ENCODE results near the gene ZNF775. TPM values are rescaled to one million over a fixed set of nuclear protein-coding genes. Genes with fewer than 3 reads are reported as not detected.

The ZNF775 gene
- polyA plus RNA-seq, 1 experiment = 2.2 TPM

DNA sequence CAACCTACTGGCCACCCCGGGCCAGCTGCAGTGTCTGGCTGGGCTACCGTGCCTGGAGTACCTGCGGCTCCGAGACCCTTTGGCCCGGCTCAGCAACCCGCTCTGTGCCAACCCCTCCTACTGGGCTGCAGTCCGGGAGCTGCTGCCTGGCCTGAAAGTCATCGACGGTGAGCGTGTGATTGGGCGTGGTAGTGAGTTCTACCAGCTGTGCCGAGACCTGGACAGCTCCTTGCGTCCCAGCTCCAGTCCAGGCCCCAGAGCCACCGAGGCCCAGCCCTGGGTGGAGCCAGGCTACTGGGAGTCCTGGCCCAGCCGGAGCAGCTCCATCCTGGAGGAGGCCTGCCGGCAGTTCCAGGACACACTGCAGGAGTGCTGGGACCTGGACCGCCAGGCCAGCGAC is 42.0 kb upstream of the ZNF775 start:
- POLR2A ChIA-PET = no interaction called here
- H3K4me3 ChIP-seq (ENCODE audit: low read depth, low read length) = no peak overlapping the region

DNA sequence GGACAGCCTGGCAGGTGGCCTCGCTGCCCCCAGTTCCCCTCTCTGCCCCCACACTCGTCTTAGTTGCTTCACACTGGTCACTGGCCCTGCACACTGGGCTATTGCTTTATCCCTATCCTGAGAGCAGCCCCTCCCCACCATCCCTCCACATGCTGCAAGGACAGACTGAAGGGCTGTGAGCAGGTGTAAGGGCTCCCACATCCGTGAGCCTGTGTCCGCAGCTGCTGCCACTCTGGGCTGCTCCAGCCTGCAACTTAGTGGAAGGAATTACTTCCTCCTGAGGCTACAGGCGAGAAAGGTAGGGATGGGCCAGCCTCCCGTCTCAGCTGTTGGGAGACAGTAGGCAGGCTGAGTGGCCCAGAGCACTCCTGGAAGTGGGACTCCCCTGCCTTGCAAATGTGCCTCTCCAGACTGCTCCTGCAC is 41.5 kb upstream of the ZNF775 start:
- H3K4me3 ChIP-seq (ENCODE audit: low read depth, low read length) = no peak overlapping the region
- H3K27me3 ChIP-seq (ENCODE audit: control insufficient read depth, insufficient read depth, low read length) = peaks cover 25% of the 10 kb centered on the region
- POLR2A ChIA-PET = no interaction called here
- DNase-seq (ENCODE audit: low read depth, low spot score) = no peak
- CTCF ChIA-PET = interaction anchor here (1.5 kb wide), 1 partner anchor 18 kb away, joined by 7 read pairs; no protein-coding TSS in a partner anchor
- H3K27ac ChIP-seq (ENCODE audit: low read depth, low read length) = no peak overlapping the region
- no peaks in the 10 kb centered on the region; the same call in 1 of the 2 replicates for H3K9me3 ChIP-seq (ENCODE audit: control insufficient read depth, insufficient read depth, low read length)
- TF ChIP-seq, protein P1, sequence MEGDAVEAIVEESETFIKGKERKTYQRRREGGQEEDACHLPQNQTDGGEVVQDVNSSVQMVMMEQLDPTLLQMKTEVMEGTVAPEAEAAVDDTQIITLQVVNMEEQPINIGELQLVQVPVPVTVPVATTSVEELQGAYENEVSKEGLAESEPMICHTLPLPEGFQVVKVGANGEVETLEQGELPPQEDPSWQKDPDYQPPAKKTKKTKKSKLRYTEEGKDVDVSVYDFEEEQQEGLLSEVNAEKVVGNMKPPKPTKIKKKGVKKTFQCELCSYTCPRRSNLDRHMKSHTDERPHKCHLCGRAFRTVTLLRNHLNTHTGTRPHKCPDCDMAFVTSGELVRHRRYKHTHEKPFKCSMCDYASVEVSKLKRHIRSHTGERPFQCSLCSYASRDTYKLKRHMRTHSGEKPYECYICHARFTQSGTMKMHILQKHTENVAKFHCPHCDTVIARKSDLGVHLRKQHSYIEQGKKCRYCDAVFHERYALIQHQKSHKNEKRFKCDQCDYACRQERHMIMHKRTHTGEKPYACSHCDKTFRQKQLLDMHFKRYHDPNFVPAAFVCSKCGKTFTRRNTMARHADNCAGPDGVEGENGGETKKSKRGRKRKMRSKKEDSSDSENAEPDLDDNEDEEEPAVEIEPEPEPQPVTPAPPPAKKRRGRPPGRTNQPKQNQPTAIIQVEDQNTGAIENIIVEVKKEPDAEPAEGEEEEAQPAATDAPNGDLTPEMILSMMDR (IDR thresholded peaks at IDR 0.05; ENCODE audit: low read depth, low read length) = no peak

More for the DNA sequence above, 42.0 kb upstream of the ZNF775 start:
- H3K9me3 ChIP-seq (ENCODE audit: control insufficient read depth, insufficient read depth, low read length) = no peaks in the 10 kb centered on the region; the same call in 1 of the 2 replicates
- CTCF ChIA-PET = interaction anchor here (1.5 kb wide), 1 partner anchor 18 kb away, joined by 7 read pairs; no protein-coding TSS in a partner anchor
- H3K27ac ChIP-seq (ENCODE audit: low read depth, low read length) = no peak overlapping the region
- no peak for DNase-seq (ENCODE audit: low read depth, low spot score)
- H3K27me3 ChIP-seq (ENCODE audit: control insufficient read depth, insufficient read depth, low read length) = peaks cover 20% of the 10 kb centered on the region
- TF ChIP-seq, protein P1 (IDR thresholded peaks at IDR 0.05; ENCODE audit: low read depth, low read length) = no peak

DNA sequence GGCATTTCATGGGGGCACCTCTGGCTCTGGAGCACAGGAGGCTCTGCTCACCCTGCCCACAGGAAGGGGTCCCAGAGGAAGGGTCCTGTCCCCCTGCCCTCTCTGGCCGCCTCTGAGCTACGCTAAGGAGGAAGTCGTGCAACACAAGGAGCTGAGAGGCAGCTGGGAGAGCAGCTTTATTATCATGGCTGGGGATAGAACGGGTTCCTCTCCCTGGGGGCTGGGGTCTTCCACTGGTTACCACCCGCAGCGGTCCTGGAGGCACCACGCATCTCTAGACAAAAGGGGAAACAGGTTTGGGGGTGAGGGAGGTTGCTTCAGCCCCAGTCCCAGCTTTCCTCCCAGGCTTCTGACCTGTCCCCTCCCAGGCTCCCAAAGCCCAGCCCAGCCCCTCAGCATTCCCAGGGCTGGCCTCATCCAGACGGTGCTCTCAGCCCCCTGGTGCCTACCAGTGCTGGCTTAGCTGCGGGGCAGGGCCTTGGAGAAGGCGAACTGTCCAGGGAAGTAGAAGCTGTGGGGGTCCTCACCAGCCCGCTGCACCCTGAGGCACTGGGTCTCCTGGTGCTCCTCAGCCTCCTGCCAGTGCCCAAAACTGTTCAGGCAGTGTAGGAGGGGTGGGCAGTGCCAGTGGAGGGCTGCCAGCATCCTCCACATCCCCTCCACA is 40.8 kb upstream of the ZNF775 start:
- TF ChIP-seq, protein P1 (IDR thresholded peaks at IDR 0.05; ENCODE audit: low read depth, low read length) = no peak
- no peak overlapping the region for H3K4me3 ChIP-seq (ENCODE audit: low read depth, low read length)
- DNase-seq (ENCODE audit: low read depth, low spot score) = no peak
- ChIA-PET POLR2A (no interaction called here), CTCF (interaction anchor here (1.5 kb wide), 1 partner anchor 17 kb away, joined by 7 read pairs; no protein-coding TSS in a partner anchor)
- H3K9me3 ChIP-seq (ENCODE audit: control insufficient read depth, insufficient read depth, low read length) = no peaks in the 10 kb centered on the region; the same call in none of the 2 replicates
- peaks cover 31% of the 10 kb centered on the region for H3K27me3 ChIP-seq (ENCODE audit: control insufficient read depth, insufficient read depth, low read length)
- H3K27ac ChIP-seq (ENCODE audit: low read depth, low read length) = no peak overlapping the region

DNA sequence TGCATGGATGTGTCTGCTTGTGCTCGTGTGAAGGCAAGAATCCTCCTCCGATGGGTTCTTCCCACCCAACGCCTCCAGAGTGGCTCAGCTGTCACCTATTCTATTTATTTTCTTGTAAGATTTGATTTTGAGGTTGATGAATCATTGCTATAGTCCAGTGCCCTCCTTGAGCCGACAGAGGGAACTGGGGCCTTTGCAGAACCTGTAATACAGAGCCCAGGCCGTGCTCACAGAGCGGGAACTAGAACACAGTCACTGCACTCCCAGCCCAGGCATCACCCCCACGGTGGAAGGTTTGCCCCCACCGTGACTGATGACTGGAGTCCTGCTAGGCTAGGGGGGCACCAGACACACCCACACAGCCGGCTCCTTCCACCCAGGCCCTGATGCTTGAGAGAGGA is 39.7 kb upstream of the ZNF775 start:
- peaks cover 6% of the 10 kb centered on the region for H3K9me3 ChIP-seq (ENCODE audit: control insufficient read depth, insufficient read depth, low read length)
- H3K4me3 ChIP-seq (ENCODE audit: low read depth, low read length) = no peak overlapping the region
- DNase-seq (ENCODE audit: low read depth, low spot score) = no peak
- ChIA-PET CTCF (no interaction called here), POLR2A (interaction anchor here (1.1 kb wide), 1 partner anchor 66 kb away, joined by 3 read pairs; a partner anchor contains a TSS)
- TF ChIP-seq, protein P1 (IDR thresholded peaks at IDR 0.05; ENCODE audit: low read depth, low read length) = no peak
- peaks cover 35% of the 10 kb centered on the region for H3K27me3 ChIP-seq (ENCODE audit: control insufficient read depth, insufficient read depth, low read length)
- no peak overlapping the region for H3K27ac ChIP-seq (ENCODE audit: low read depth, low read length)

DNA sequence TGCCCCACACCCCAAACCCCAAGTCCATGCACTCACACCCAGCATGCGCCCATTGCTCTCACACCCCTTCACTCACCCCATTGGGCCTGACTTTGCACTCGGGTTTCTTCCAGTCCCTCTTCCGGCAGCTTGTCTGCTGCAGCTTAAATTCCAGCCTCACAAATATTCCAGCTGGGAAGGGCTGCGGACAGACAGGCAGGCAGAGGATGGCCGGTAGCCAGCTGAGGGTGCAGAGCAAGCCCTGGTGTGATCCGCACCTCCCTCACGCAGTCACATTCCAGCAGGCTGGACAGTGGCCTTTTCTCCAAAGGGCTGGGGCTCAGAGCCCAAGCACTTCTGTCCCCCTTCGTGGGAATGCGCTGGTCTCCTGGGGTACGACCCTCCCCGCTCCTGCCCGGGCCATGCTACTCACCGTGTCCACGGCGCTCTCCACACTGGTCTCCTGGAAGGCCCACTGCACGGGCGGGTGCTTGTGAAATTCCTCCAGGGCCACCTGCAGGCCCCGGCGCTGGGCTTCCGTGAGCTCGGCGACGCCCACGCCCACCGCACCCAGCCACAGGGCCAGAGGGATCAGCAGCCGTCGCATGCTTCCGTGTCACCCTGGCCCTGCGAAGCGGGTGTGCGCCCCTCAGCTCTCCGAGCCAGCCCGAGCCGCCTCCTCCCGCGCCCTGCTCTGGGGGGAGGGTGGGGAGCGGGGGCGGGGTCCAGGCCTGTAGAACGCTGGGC is 38.9 kb upstream of the ZNF775 start:
- TF ChIP-seq, protein P1 (IDR thresholded peaks at IDR 0.05; ENCODE audit: low read depth, low read length) = 0 out of 2 replicates have a peak, but pooled peaks have one; percentile 7
- POLR2A ChIA-PET = interaction anchor here (1.1 kb wide), 1 partner anchor 65 kb away, joined by 3 read pairs; a partner anchor contains a TSS
- CTCF ChIA-PET = no interaction called here
- H3K27me3 ChIP-seq (ENCODE audit: control insufficient read depth, insufficient read depth, low read length) = peaks cover 38% of the 10 kb centered on the region
- DNase-seq (ENCODE audit: low read depth, low spot score) = peak; percentile 21
- H3K9me3 ChIP-seq (ENCODE audit: control insufficient read depth, insufficient read depth, low read length) = peaks cover 10% of the 10 kb centered on the region
- H3K27ac ChIP-seq (ENCODE audit: low read depth, low read length) = no peak overlapping the region
- peak overlapping the region; percentile 46 for H3K4me3 ChIP-seq (ENCODE audit: low read depth, low read length)
